ENCODE data around the gene GARNL3. TPM values are rescaled to one million over a fixed set of nuclear protein-coding genes. Genes with fewer than 3 reads are reported as not detected.
A peak's percentile ranks its signal among the peaks of the same experiment; 100 is the strongest.

The GARNL3 gene
- total RNA-seq, 5 donors from 2014 or later (not counting 1 experiment from before 2014, with no cell fraction given) = 3.3 to 5.7 (median 3.6) TPM

DNA sequence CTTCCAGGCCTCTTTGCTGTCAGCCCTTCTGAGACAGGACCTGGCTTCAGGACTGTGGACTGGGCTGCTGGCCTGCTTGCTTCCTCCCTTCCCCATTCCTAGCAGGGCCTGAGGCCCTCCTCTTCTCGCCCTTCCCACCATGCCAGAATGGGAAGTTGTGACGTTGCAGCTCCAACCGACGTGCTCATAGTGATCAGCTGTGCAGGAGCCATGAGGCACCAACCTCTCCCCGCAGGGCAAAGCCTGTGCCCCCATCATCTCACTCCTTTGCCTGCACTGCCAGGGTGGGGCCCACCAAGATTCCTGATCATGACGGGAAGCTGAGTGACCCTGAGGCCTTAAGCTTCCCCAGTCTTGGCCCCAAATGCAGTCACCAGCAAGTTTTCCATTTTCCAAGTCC is 45.1 kb upstream of the GARNL3 start:
- Histone ChIP-seq H3K27ac (ENCODE audit: low read length) (no peak overlapping the region), H3K4me1 (ENCODE audit: control insufficient read depth in 1 of 2, extremely low read depth in 1 of 2, insufficient read depth in 2 of 2, low read length in 2 of 2) (peaks cover 8 to 19% of the 10 kb centered on the region in 2 experiments), H3K4me3 (ENCODE audit: control insufficient read depth in 1 of 2, extremely low read depth in 1 of 2, low read length in 1 of 2) (no peak overlapping the region), H3K9me3 (no peaks in the 10 kb centered on the region), H3K36me3 (ENCODE audit: control insufficient read depth in 2 of 2, extremely low read depth in 1 of 2, insufficient read depth in 1 of 2, low read length in 1 of 2) (no peaks in the 10 kb centered on the region), H3K27me3 (replicated peaks in 1 of 2; ENCODE audit: control insufficient read depth in 2 of 2, extremely low read depth in 1 of 2, insufficient read depth in 2 of 2, low read length in 1 of 2) (no peaks in the 10 kb centered on the region)
- Mint-ChIP-seq H3K36me3 (no peaks in the 10 kb centered on the region), H3K4me1 (peaks cover 29 to 34% (median 32%) of the 10 kb centered on the region in 3 donors), H3K27me3 (no peaks in the 10 kb centered on the region), H3K27ac (no peak overlapping the region), H3K9me3 (no peaks in the 10 kb centered on the region), H3K4me3 (no peak overlapping the region)
- POLR2A ChIA-PET = no interaction called here
- ATAC-seq (replicated peaks in 1 of 4) = no peak
- CTCF ChIA-PET = no interaction called here
- WGBS (ENCODE audit: insufficient coverage) = 91% methylated on average over 6 of the region's 6 CpGs
- no peak for DNase-seq

DNA sequence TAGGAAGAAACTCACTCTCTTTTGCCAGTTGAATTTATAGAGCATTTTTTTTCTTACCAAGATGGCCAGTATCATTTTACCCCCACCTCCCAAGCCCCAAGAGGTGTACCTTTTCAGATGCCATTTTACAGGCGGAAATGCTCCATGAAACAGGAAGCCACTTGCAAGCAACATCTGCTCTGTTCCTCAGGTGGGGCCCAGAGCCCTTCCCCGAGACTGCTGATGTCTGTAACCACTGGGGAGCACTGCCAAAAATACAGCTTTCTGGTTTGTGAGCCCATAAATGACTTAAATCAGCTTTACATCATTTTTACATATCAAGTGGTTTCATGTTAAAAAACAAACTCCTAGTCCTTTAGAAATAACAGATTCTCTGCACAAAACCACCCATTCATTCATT is 42.9 kb upstream of the GARNL3 start:
- no peak overlapping the region for H3K27ac ChIP-seq (ENCODE audit: low read length)
- WGBS (ENCODE audit: insufficient coverage) = 10% methylated on average over 2 of the region's 2 CpGs
- Mint-ChIP-seq H3K36me3 (no peaks in the 10 kb centered on the region), H3K4me1 (peaks cover 37 to 48% (median 41%) of the 10 kb centered on the region in 3 donors), H3K27ac (peak overlapping the region; percentile 17 to 54), H3K9me3 (no peaks in the 10 kb centered on the region), H3K4me3 (peak overlapping the region in 1 of 3 donors; percentile 41), H3K27me3 (peaks cover 0 to 4% of the 10 kb centered on the region in 2 donors)
- H3K4me3 ChIP-seq (ENCODE audit: control insufficient read depth in 1 of 2, extremely low read depth in 1 of 2, low read length in 1 of 2) = no peak overlapping the region
- ChIA-PET POLR2A (no interaction called here), CTCF (interaction anchor here in 1 of 2 donors (0.6 kb wide), 1 partner anchor 9 kb away, joined by 5 read pairs; no protein-coding TSS in a partner anchor)
- peaks cover 8 to 31% of the 10 kb centered on the region in 2 experiments for H3K4me1 ChIP-seq (ENCODE audit: control insufficient read depth in 1 of 2, extremely low read depth in 1 of 2, insufficient read depth in 2 of 2, low read length in 2 of 2)
- DNase-seq = peak in 2 of 35 experiments; percentile 34 to 37
- peaks cover 0 to 7% of the 10 kb centered on the region in 2 experiments for H3K27me3 ChIP-seq (replicated peaks in 1 of 2; ENCODE audit: control insufficient read depth in 2 of 2, extremely low read depth in 1 of 2, insufficient read depth in 2 of 2, low read length in 1 of 2)
- no peaks in the 10 kb centered on the region for H3K36me3 ChIP-seq (ENCODE audit: control insufficient read depth in 2 of 2, extremely low read depth in 1 of 2, insufficient read depth in 1 of 2, low read length in 1 of 2)
- no peaks in the 10 kb centered on the region for H3K9me3 ChIP-seq
- ATAC-seq (replicated peaks in 1 of 4) = no peak

DNA sequence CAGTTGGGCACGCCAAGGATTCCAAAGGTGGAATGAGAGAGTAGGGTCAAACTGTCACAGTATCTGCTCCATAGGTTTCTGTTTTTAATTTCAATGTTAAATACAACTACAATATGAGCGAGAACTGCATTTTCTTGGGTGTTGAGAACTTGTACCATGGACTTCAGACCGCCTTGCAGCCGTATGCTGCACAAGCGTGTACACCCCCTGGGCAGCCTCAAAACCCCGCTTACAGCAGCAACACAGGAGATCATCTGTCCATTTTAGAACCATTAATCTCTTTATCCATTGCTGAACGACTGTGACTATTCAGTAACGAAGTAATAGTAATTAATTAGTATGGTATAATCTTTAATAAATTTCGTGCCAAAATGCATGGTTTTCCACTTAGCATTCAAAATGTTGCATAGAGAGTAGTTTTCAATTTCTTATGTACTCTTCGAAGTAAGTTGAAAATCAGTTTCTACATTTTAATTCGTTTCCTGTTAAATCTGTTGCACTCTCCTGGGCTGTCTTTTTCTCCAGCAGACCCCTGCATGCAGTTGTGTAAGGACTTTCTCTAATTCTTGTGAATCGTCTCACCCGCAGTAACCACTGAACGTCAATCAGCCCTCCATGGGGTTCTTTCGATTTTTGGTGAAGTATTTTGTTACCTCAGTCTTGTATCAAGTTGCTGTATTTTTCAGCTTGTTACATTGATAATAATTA is 42.0 kb upstream of the GARNL3 start:
- no peak overlapping the region for H3K4me3 ChIP-seq (ENCODE audit: control insufficient read depth in 1 of 2, extremely low read depth in 1 of 2, low read length in 1 of 2)
- no peak for ATAC-seq (replicated peaks in 1 of 4)
- CTCF ChIA-PET = no interaction called here
- Mint-ChIP-seq H3K27ac (no peak overlapping the region), H3K4me1 (peaks cover 38 to 49% (median 42%) of the 10 kb centered on the region in 3 donors), H3K27me3 (peaks cover 0 to 4% of the 10 kb centered on the region in 2 donors), H3K36me3 (no peaks in the 10 kb centered on the region), H3K4me3 (peak overlapping the region in 1 of 3 donors; percentile 90), H3K9me3 (no peaks in the 10 kb centered on the region)
- WGBS (ENCODE audit: insufficient coverage) = 93% methylated on average over 3 of the region's 15 CpGs
- no peak overlapping the region for H3K27ac ChIP-seq (ENCODE audit: low read length)
- no peak for DNase-seq
- no peaks in the 10 kb centered on the region for H3K36me3 ChIP-seq (ENCODE audit: control insufficient read depth in 2 of 2, extremely low read depth in 1 of 2, insufficient read depth in 1 of 2, low read length in 1 of 2)
- POLR2A ChIA-PET = no interaction called here
- H3K4me1 ChIP-seq (ENCODE audit: control insufficient read depth in 1 of 2, extremely low read depth in 1 of 2, insufficient read depth in 2 of 2, low read length in 2 of 2) = peaks cover 8 to 32% of the 10 kb centered on the region in 2 experiments
- H3K27me3 ChIP-seq (replicated peaks in 1 of 2; ENCODE audit: control insufficient read depth in 2 of 2, extremely low read depth in 1 of 2, insufficient read depth in 2 of 2, low read length in 1 of 2) = peaks cover 0 to 7% of the 10 kb centered on the region in 2 experiments
- H3K9me3 ChIP-seq = no peaks in the 10 kb centered on the region

DNA sequence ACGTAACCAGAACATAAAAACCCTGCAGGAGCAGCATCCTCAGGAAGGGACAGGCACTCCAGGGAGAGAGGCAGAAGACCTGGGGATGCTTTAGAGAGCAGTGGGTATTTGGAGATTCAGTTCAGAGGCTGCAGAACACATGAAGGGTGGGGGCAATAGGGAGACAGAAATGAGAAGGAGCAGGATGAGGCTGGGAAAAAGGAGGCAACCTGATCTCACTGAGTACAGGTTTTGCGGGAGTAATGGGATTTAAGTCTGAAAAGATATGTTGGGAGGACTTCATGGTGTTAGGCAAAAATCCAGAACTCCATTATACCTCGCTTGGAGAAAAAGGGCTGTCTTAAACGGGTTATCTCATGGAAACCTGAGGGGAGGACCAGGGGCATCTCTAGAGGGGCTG is 41.3 kb upstream of the GARNL3 start:
- H3K4me1 Mint-ChIP-seq = peaks cover 38 to 49% (median 42%) of the 10 kb centered on the region in 3 donors
- Histone ChIP-seq H3K27ac (ENCODE audit: low read length) (no peak overlapping the region), H3K4me3 (ENCODE audit: control insufficient read depth in 1 of 2, extremely low read depth in 1 of 2, low read length in 1 of 2) (no peak overlapping the region), H3K27me3 (replicated peaks in 1 of 2; ENCODE audit: control insufficient read depth in 2 of 2, extremely low read depth in 1 of 2, insufficient read depth in 2 of 2, low read length in 1 of 2) (peaks cover 0 to 7% of the 10 kb centered on the region in 2 experiments), H3K4me1 (ENCODE audit: control insufficient read depth in 1 of 2, extremely low read depth in 1 of 2, insufficient read depth in 2 of 2, low read length in 2 of 2) (peaks cover 8 to 32% of the 10 kb centered on the region in 2 experiments), H3K36me3 (ENCODE audit: control insufficient read depth in 2 of 2, extremely low read depth in 1 of 2, insufficient read depth in 1 of 2, low read length in 1 of 2) (no peaks in the 10 kb centered on the region), H3K9me3 (no peaks in the 10 kb centered on the region)
- no peaks in the 10 kb centered on the region for H3K9me3 Mint-ChIP-seq
- WGBS (ENCODE audit: insufficient coverage) = no CpG with 5 or more reads among the region's 4 CpGs
- ChIA-PET POLR2A (no interaction called here), CTCF (no interaction called here)
- no peak overlapping the region for H3K27ac Mint-ChIP-seq
- no peaks in the 10 kb centered on the region for H3K36me3 Mint-ChIP-seq
- no peak for ATAC-seq (replicated peaks in 1 of 4)
- H3K27me3 Mint-ChIP-seq = peaks cover 0 to 4% of the 10 kb centered on the region in 2 donors
- H3K4me3 Mint-ChIP-seq = peak overlapping the region; percentile 4 to 90 (median 84)
- DNase-seq = no peak

DNA sequence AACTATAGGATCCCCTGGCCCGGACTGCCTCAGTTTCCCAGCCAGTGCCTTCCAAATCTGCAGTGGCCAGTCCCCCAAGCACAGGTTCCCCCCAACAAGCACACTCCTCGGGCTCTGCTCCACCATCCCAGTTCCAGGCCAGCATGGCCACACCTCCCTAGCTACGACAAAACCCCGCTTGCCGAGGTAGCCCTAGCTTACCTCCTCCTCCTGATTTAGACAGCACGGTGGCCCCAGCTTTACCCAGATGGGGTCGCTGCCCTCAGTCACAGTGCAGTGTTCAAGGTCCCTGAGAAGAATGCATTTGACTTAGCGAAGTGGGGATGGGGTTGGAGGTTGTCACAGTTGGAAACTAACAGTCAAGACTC is 40.8 kb upstream of the GARNL3 start:
- no peaks in the 10 kb centered on the region for H3K36me3 Mint-ChIP-seq
- 69% methylated on average over 2 of the region's 8 CpGs for WGBS (ENCODE audit: insufficient coverage)
- Histone ChIP-seq H3K36me3 (ENCODE audit: control insufficient read depth in 2 of 2, extremely low read depth in 1 of 2, insufficient read depth in 1 of 2, low read length in 1 of 2) (no peaks in the 10 kb centered on the region), H3K9me3 (no peaks in the 10 kb centered on the region), H3K27me3 (replicated peaks in 1 of 2; ENCODE audit: control insufficient read depth in 2 of 2, extremely low read depth in 1 of 2, insufficient read depth in 2 of 2, low read length in 1 of 2) (peaks cover 0 to 8% of the 10 kb centered on the region in 2 experiments), H3K27ac (ENCODE audit: low read length) (no peak overlapping the region), H3K4me3 (ENCODE audit: control insufficient read depth in 1 of 2, extremely low read depth in 1 of 2, low read length in 1 of 2) (no peak overlapping the region), H3K4me1 (ENCODE audit: control insufficient read depth in 1 of 2, extremely low read depth in 1 of 2, insufficient read depth in 2 of 2, low read length in 2 of 2) (peaks cover 8 to 32% of the 10 kb centered on the region in 2 experiments)
- ChIA-PET POLR2A (no interaction called here), CTCF (interaction anchor here in 1 of 2 donors (0.6 to 1.8 kb wide), 6 partner anchors 9 to 310 kb away, joined by 3 to 9 read pairs (median 4); partner anchors contain the start of gene RPL12)
- H3K4me1 Mint-ChIP-seq = peaks cover 38 to 49% (median 42%) of the 10 kb centered on the region in 3 donors
- no peaks in the 10 kb centered on the region for H3K9me3 Mint-ChIP-seq
- H3K4me3 Mint-ChIP-seq = peak overlapping the region; percentile 75 to 90 (median 84)
- H3K27ac Mint-ChIP-seq = peak overlapping the region in 1 of 2 donors; percentile 28
- H3K27me3 Mint-ChIP-seq = peaks cover 0 to 4% of the 10 kb centered on the region in 2 donors
- DNase-seq = peak in 1 of 35 experiments; percentile 7
- no peak for ATAC-seq (replicated peaks in 1 of 4)

DNA sequence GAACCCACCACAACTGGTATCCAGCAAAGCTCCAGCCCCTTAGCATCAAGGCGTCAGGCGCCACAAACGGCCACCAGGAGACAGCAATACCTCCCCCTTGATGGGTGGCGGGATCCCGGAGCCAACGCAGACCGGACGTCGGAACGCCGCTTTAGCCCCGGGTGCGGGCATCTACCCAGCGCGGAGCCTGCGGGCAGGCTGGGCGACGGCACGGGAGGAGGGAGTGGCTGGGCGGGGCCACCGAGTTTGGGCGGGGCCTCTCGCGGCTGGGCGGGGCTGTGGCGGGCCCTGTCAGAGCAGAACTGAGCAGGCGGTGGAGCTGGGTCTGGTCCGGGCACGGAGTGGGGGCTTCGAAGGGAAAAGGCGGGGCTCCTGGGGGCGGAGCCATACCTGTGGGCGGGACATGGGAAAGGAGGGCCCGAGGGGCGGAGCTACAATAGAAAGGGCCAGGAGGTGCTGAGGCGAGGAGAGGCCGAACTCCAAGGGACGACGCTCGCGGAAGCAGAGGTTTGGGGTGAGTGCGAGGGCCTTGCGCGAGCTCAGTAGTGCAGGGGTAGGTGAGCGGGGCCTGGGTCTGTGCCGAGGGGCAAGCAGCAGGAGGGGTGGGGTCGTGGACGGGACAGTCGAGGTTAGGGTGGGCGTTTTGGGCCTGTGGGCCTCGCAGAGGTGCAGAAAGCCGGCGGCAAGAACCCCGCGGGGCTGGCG is 40.2 kb upstream of the GARNL3 start:
- peak overlapping the region; percentile 49 to 53 for H3K4me3 ChIP-seq (ENCODE audit: control insufficient read depth in 1 of 2, extremely low read depth in 1 of 2, low read length in 1 of 2)
- Mint-ChIP-seq H3K4me3 (peak overlapping the region; percentile 75 to 90 (median 84)), H3K9me3 (no peaks in the 10 kb centered on the region), H3K36me3 (no peaks in the 10 kb centered on the region), H3K27me3 (peaks cover 0 to 7% of the 10 kb centered on the region in 2 donors), H3K4me1 (peaks cover 38 to 49% (median 42%) of the 10 kb centered on the region in 3 donors), H3K27ac (peak overlapping the region; percentile 43 to 73)
- H3K4me1 ChIP-seq (ENCODE audit: control insufficient read depth in 1 of 2, extremely low read depth in 1 of 2, insufficient read depth in 2 of 2, low read length in 2 of 2) = peaks cover 8 to 32% of the 10 kb centered on the region in 2 experiments
- WGBS (ENCODE audit: insufficient coverage) = 3% methylated on average over 45 of the region's 56 CpGs
- peak overlapping the region; percentile 8 for H3K27ac ChIP-seq (ENCODE audit: low read length)
- H3K36me3 ChIP-seq (ENCODE audit: control insufficient read depth in 2 of 2, extremely low read depth in 1 of 2, insufficient read depth in 1 of 2, low read length in 1 of 2) = no peaks in the 10 kb centered on the region
- H3K9me3 ChIP-seq = no peaks in the 10 kb centered on the region
- ATAC-seq (replicated peaks in 1 of 4) = peak; percentile 60 to 77 (median 64)
- DNase-seq = peak; percentile 70 to 90 (median 81)
- ChIA-PET POLR2A (interaction anchor here in 1 of 2 donors (0.5 to 1.3 kb wide), 5 partner anchors 169 to 1026 kb away, joined by 3 to 7 read pairs (median 3); partner anchors contain the start of gene RALGPS1), CTCF (interaction anchor here in 1 of 2 donors (0.6 to 1.8 kb wide), 9 partner anchors 9 to 310 kb away, joined by 3 to 9 read pairs (median 3); partner anchors contain the start of gene RPL12)
- peaks cover 0 to 13% of the 10 kb centered on the region in 2 experiments for H3K27me3 ChIP-seq (replicated peaks in 1 of 2; ENCODE audit: control insufficient read depth in 2 of 2, extremely low read depth in 1 of 2, insufficient read depth in 2 of 2, low read length in 1 of 2)
